Ramos (cell line): ENCODE data around the gene ABCC9.
"Not testable (repeated sequence)": the region's sequence is repeated elsewhere in the genome, so short reads cannot be mapped to it uniquely, and the experiment has no call there.

Experiments used
- in situ Hi-C: fragments of 300-500 bp; cut with MboI; formaldehyde crosslinking; loops from one replicate; pipeline ENCODE4 v1.14.3; 2022; ENCODE audit warnings: low sequenced_read_pairs; ENCODE audit not compliant: unreplicated experiment

Gene ABCC9

GRCh38 chr12:21788089-21788983, 152.9 kb downstream of the ABCC9 start:
- in situ Hi-C loops: no loop called here

- in situ Hi-C loops: no loop called here
Observed at GRCh38 chr12:21786041-21786531, 155.1 kb downstream of the ABCC9 start.

- in situ Hi-C loops: not testable (repeated sequence)
Observed at GRCh38 chr12:21782723-21783122, 158.5 kb downstream of the ABCC9 start.

GRCh38 chr12:21780786-21781185, 160.4 kb downstream of the ABCC9 start:
- in situ Hi-C loops: no loop called here

GRCh38 chr12:21776175-21776574, 165.1 kb downstream of the ABCC9 start:
- in situ Hi-C loops: no loop called here

GRCh38 chr12:21775133-21775820, 165.9 kb downstream of the ABCC9 start:
- in situ Hi-C loops: no loop called here

- in situ Hi-C loops: no loop called here
Observed at GRCh38 chr12:21774358-21775132, 166.7 kb downstream of the ABCC9 start, which contains the start of gene KCNJ8. KCNJ8 (minus strand) TSS chr12:21774706; CDS start chr12:21773616, 1,090 bp downstream.

GRCh38 chr12:21773806-21774205, 167.4 kb downstream of the ABCC9 start:
- in situ Hi-C loops: no loop called here

GRCh38 chr12:21773263-21773741, 167.9 kb downstream of the ABCC9 start:
- in situ Hi-C loops: no loop called here

GRCh38 chr12:21771311-21771710, 169.9 kb downstream of the ABCC9 start:
- in situ Hi-C loops: no loop called here

- in situ Hi-C loops: no loop called here
Observed at GRCh38 chr12:21769307-21769706, 171.9 kb downstream of the ABCC9 start.

- in situ Hi-C loops: no loop called here
Observed at GRCh38 chr12:21766403-21766802, 174.8 kb downstream of the ABCC9 start.

GRCh38 chr12:21764950-21765349, 176.3 kb downstream of the ABCC9 start:
- in situ Hi-C loops: no loop called here

- in situ Hi-C loops: no loop called here
Observed at GRCh38 chr12:21764065-21764464, 177.2 kb downstream of the ABCC9 start.

- in situ Hi-C loops: no loop called here
Observed at GRCh38 chr12:21763531-21763930, 177.7 kb downstream of the ABCC9 start.

GRCh38 chr12:21759737-21760136, 181.5 kb downstream of the ABCC9 start:
- in situ Hi-C loops: no loop called here

GRCh38 chr12:21757735-21758134, 183.5 kb downstream of the ABCC9 start:
- in situ Hi-C loops: no loop called here

GRCh38 chr12:21756699-21757098, 184.5 kb downstream of the ABCC9 start:
- in situ Hi-C loops: no loop called here

- in situ Hi-C loops: no loop called here
Observed at GRCh38 chr12:21751517-21751916, 189.7 kb downstream of the ABCC9 start.
